ENCODE results near the gene CRYBG2. TPM values are rescaled to one million over a fixed set of nuclear protein-coding genes. Genes with fewer than 3 reads are reported as not detected.

CRYBG2 gene
- polyA plus RNA-seq, 3 donors: 0.52 TPM; not detected in 2

DNA sequence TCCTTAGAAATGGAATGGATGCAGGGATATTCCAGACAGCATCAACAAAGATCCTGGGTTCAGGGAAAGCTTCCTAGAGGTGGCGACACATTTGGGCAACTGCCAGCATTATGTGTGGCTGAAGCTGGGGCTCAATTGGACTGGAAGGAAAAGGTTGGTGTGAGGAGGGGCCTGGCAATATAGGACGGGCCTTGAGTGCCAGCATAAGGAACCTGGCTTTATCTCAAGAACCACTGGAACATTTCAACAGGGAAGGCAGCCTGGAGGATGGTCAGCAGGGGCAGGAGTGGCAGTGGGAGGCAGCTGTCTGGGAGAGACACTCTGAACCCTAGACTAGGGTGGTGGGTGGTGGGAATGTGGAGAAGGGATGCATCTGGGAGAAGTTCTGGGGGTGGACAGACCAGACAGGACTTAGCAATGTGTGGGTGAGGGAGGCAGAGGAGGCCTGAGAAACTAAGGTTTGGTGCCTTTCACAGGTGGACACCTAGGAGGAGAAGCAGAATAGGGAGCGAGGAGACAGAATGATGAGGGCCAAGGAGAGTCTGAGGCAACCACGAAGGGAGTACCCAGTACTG lies 70.6 kb downstream of the CRYBG2 start:
- Mint-ChIP-seq H3K9me3 (no peaks in the 10 kb centered on the region), H3K27me3 (ENCODE audit: low read depth in 3 of 3) (peaks cover 0 to 9% (median 4%) of the 10 kb centered on the region in 3 donors), H3K27ac (peak overlapping the region; percentile 96 to 100 (median 100)), H3K4me1 (peaks cover 88% of the 10 kb centered on the region), H3K4me3 (peak overlapping the region in 1 of 2 donors; percentile 58), H3K36me3 (peaks cover 49 to 61% of the 10 kb centered on the region in 2 donors)
- WGBS (ENCODE audit: insufficient coverage): 85% methylated on average over 3 of the region's 4 CpGs
- Histone ChIP-seq H3K4me1 (ENCODE audit: control insufficient read depth in 1 of 2, insufficient read depth in 2 of 2, low read length in 2 of 2) (peaks cover 93 to 94% of the 10 kb centered on the region in 2 donors), H3K4me2 (replicated peaks; ENCODE audit: extremely low read depth, low read length, poor library complexity, severe bottlenecking) (peak overlapping the region; percentile 92), H3K4me3 (replicated peaks in 1 of 3; ENCODE audit: low read depth in 2 of 3, low read length in 3 of 3) (peak overlapping the region in 1 of 3 experiments; percentile 93), H3K9me3 (replicated peaks in 1 of 2; ENCODE audit: control insufficient read depth in 1 of 2, insufficient read depth in 1 of 2, low read length in 2 of 2) (no peaks in the 10 kb centered on the region), H3K36me3 (replicated peaks in 1 of 2; ENCODE audit: control insufficient read depth in 1 of 2, insufficient read depth in 2 of 2, low read length in 2 of 2) (peaks cover 38 to 41% of the 10 kb centered on the region in 2 donors), H2AFZ (ENCODE audit: insufficient read depth, low read depth, low read length, poor library complexity, severe bottlenecking) (no peak overlapping the region), H3K9ac (ENCODE audit: insufficient read depth, low read length, poor library complexity, severe bottlenecking) (peak overlapping the region; percentile 70), H3K27ac (ENCODE audit: low read depth in 1 of 2, low read length in 2 of 2) (peak overlapping the region; percentile 99 to 100), H3K27me3 (ENCODE audit: control insufficient read depth in 2 of 2, insufficient read depth in 2 of 2, low read length in 2 of 2) (no peaks in the 10 kb centered on the region), H4K20me1 (ENCODE audit: insufficient read depth, low read length) (peaks cover 41% of the 10 kb centered on the region), H3K79me2 (ENCODE audit: insufficient read depth, low read length) (peaks cover 83% of the 10 kb centered on the region)
- no peak for DNase-seq
- no peak for TF ChIP-seq CTCF (IDR thresholded peaks at IDR 0.05)
- intact Hi-C loops (cut with micrococcal nuclease): no loop called here

DNA sequence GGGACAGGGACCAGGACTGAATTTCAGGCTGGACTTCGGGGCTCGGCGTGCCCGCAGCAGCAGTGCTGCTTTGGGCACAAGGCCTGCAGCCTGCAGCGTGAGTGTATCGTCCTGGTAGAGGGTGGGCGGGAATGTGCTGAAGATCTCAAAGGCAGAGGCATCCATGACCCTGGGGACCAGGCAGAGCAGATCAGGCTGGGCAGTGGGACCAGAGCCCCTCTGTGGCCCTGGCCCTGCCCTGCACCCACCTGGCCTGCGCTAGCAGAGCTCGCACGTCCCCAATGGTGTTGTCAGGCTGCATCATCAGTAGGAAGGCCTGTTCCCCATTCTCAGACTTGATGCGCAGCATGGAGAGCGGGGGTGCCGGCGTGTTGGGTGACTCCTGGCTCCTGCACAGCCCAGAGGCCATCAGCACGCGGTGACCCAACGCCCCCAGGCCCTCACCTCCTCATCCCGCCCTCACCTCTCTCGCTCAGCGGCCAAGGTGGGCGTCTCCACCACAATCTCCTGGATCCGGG lies 71.5 kb downstream of the CRYBG2 start:
- H3K4me2 ChIP-seq (replicated peaks; ENCODE audit: extremely low read depth, low read length, poor library complexity, severe bottlenecking): peak overlapping the region; percentile 92
- Mint-ChIP-seq H3K9me3 (no peaks in the 10 kb centered on the region), H3K27me3 (ENCODE audit: low read depth in 3 of 3) (peaks cover 0 to 7% (median 2%) of the 10 kb centered on the region in 3 donors), H3K36me3 (peaks cover 49 to 67% of the 10 kb centered on the region in 2 donors), H3K4me1 (peaks cover 88% of the 10 kb centered on the region), H3K4me3 (peak overlapping the region in 1 of 2 donors; percentile 27), H3K27ac (peak overlapping the region; percentile 96 to 100 (median 100))
- H3K36me3 ChIP-seq (replicated peaks in 1 of 2; ENCODE audit: control insufficient read depth in 1 of 2, insufficient read depth in 2 of 2, low read length in 2 of 2): peaks cover 40 to 43% of the 10 kb centered on the region in 2 donors
- 89% methylated on average over 12 of the region's 22 CpGs for WGBS (ENCODE audit: insufficient coverage)
- H3K9ac ChIP-seq (ENCODE audit: insufficient read depth, low read length, poor library complexity, severe bottlenecking): peak overlapping the region; percentile 96
- peak overlapping the region; percentile 99 to 100 for H3K27ac ChIP-seq (ENCODE audit: low read depth in 1 of 2, low read length in 2 of 2)
- H3K79me2 ChIP-seq (ENCODE audit: insufficient read depth, low read length): peaks cover 84% of the 10 kb centered on the region
- DNase-seq: peak in 1 of 3 donors; percentile 16
- no peaks in the 10 kb centered on the region for H3K9me3 ChIP-seq (replicated peaks in 1 of 2; ENCODE audit: control insufficient read depth in 1 of 2, insufficient read depth in 1 of 2, low read length in 2 of 2)
- H3K4me1 ChIP-seq (ENCODE audit: control insufficient read depth in 1 of 2, insufficient read depth in 2 of 2, low read length in 2 of 2): peaks cover 93 to 94% of the 10 kb centered on the region in 2 donors
- peaks cover 41% of the 10 kb centered on the region for H4K20me1 ChIP-seq (ENCODE audit: insufficient read depth, low read length)
- H3K27me3 ChIP-seq (ENCODE audit: control insufficient read depth in 2 of 2, insufficient read depth in 2 of 2, low read length in 2 of 2): no peaks in the 10 kb centered on the region
- no peak overlapping the region for H2AFZ ChIP-seq (ENCODE audit: insufficient read depth, low read depth, low read length, poor library complexity, severe bottlenecking)
- TF ChIP-seq CTCF (IDR thresholded peaks at IDR 0.05): no peak
- H3K4me3 ChIP-seq (replicated peaks in 1 of 3; ENCODE audit: low read depth in 2 of 3, low read length in 3 of 3): peak overlapping the region in 1 of 3 experiments; percentile 93
- intact Hi-C loops (cut with micrococcal nuclease): no loop called here

Measured in CD14-positive monocyte (primary cell).